ENCODE measurements around the gene CRADD.
A peak's percentile ranks its signal among the peaks of the same experiment; 100 is the strongest.
"Not testable (repeated sequence)": the region's sequence is repeated elsewhere in the genome, so short reads cannot be mapped to it uniquely, and the experiment has no call there.

CRADD gene

GRCh38 chr12:93740751-93741150 lies 63.6 kb downstream of the CRADD start:
- no peak for DNase-seq

GRCh38 chr12:93741659-93742109 lies 64.5 kb downstream of the CRADD start:
- no peak for DNase-seq

GRCh38 chr12:93742110-93742934 lies 65.1 kb downstream of the CRADD start:
- peak; percentile 83 for DNase-seq

- DNase-seq, result no peak
These were observed 66.2 kb downstream of the CRADD start for GRCh38 chr12:93743229-93743998.

GRCh38 chr12:93743999-93744689 lies 67.0 kb downstream of the CRADD start:
- DNase-seq, result no peak

GRCh38 chr12:93745286-93745685 lies 68.1 kb downstream of the CRADD start:
- DNase-seq, result no peak

- no peak for DNase-seq
These were observed 69.5 kb downstream of the CRADD start for GRCh38 chr12:93746572-93747168.

GRCh38 chr12:93748672-93749383 lies 71.7 kb downstream of the CRADD start:
- DNase-seq, result no peak

GRCh38 chr12:93749515-93749914 lies 72.3 kb downstream of the CRADD start:
- no peak for DNase-seq

- DNase-seq, result no peak
These were observed 72.9 kb downstream of the CRADD start for GRCh38 chr12:93750056-93750455.

GRCh38 chr12:93751864-93752610 lies 74.9 kb downstream of the CRADD start:
- DNase-seq, result no peak

- DNase-seq, result no peak
These were observed 76.1 kb downstream of the CRADD start for GRCh38 chr12:93753285-93753684.

GRCh38 chr12:93753838-93754429 lies 76.8 kb downstream of the CRADD start:
- no peak for DNase-seq

- DNase-seq, result not testable (repeated sequence)
These were observed 77.7 kb downstream of the CRADD start for GRCh38 chr12:93754859-93755258.

- no peak for DNase-seq
These were observed 79.1 kb downstream of the CRADD start for GRCh38 chr12:93756288-93756687.

GRCh38 chr12:93757792-93758694 lies 80.9 kb downstream of the CRADD start:
- no peak for DNase-seq

- no peak for DNase-seq
These were observed 81.7 kb downstream of the CRADD start for GRCh38 chr12:93758801-93759373.

GRCh38 chr12:93759512-93760081 lies 82.4 kb downstream of the CRADD start:
- no peak for DNase-seq

GRCh38 chr12:93760275-93760875 lies 83.2 kb downstream of the CRADD start:
- no peak for DNase-seq
